ENCODE results near the gene CENPVL2.

GRCh38 chrX:51697397-51697796, 14.8 kb upstream of the CENPVL2 start:
- TF ChIP-seq POLR2A (IDR thresholded peaks at IDR 0.05; ENCODE audit: low read length) (no peak), GATA1 (IDR thresholded peaks at IDR 0.05; ENCODE audit: low read depth, low read length) (no peak)

All from erythroblast (primary cell).